GM21390 (cell line): Measurements from ENCODE around the gene SMC4.
"Not testable (repeated sequence)": the region's sequence is repeated elsewhere in the genome, so short reads cannot be mapped to it uniquely, and the experiment has no call there.

ENCODE experiments used
- ATAC-seq: cut with Tn5 transposase; IDR thresholded peaks from one replicate; pipeline ENCODE4 v1.9.1; 2021; ENCODE audit not compliant: unreplicated experiment

Gene SMC4

GRCh38 chr3:160444411-160444810 lies 45.0 kb downstream of the SMC4 start:
- ATAC-seq: no peak

GRCh38 chr3:160445854-160446253 lies 46.4 kb downstream of the SMC4 start:
- no peak for ATAC-seq

- no peak for ATAC-seq
Measured at GRCh38 chr3:160446522-160447056, 47.1 kb downstream of the SMC4 start.

GRCh38 chr3:160447544-160447943 lies 48.1 kb downstream of the SMC4 start:
- ATAC-seq: no peak

- peak; percentile 44 for ATAC-seq
Measured at GRCh38 chr3:160448845-160449635, 49.6 kb downstream of the SMC4 start.

- ATAC-seq: peak; percentile 95
Measured at GRCh38 chr3:160449636-160450598, 50.5 kb downstream of the SMC4 start, which contains the start of gene TRIM59. Gene TRIM59, minus strand, starts transcription at chr3:160449786. Its CDS starts 10,603 bp downstream, at chr3:160439183.

GRCh38 chr3:160450846-160451245 lies 51.4 kb downstream of the SMC4 start:
- ATAC-seq: no peak

- no peak for ATAC-seq
Measured at GRCh38 chr3:160451602-160452001, 52.2 kb downstream of the SMC4 start.

- ATAC-seq: not testable (repeated sequence)
Measured at GRCh38 chr3:160452251-160452650, 52.8 kb downstream of the SMC4 start.

GRCh38 chr3:160454995-160455394 lies 55.5 kb downstream of the SMC4 start:
- no peak for ATAC-seq

- no peak for ATAC-seq
Measured at GRCh38 chr3:160455846-160456245, 56.4 kb downstream of the SMC4 start.

GRCh38 chr3:160458151-160458550 lies 58.7 kb downstream of the SMC4 start:
- no peak for ATAC-seq

GRCh38 chr3:160459450-160459970 lies 60.1 kb downstream of the SMC4 start:
- no peak for ATAC-seq

- ATAC-seq: no peak
Measured at GRCh38 chr3:160460033-160460432, 60.6 kb downstream of the SMC4 start.

GRCh38 chr3:160464321-160464720 lies 64.9 kb downstream of the SMC4 start:
- ATAC-seq: no peak

- ATAC-seq: no peak
Measured at GRCh38 chr3:160464971-160465370, 65.5 kb downstream of the SMC4 start.

- ATAC-seq: no peak
Measured at GRCh38 chr3:160470181-160470580, 70.7 kb downstream of the SMC4 start.

GRCh38 chr3:160471892-160472291 lies 72.4 kb downstream of the SMC4 start:
- ATAC-seq: no peak

- ATAC-seq: peak; percentile 58
Measured at GRCh38 chr3:160472344-160472743, 72.9 kb downstream of the SMC4 start.

- no peak for ATAC-seq
Measured at GRCh38 chr3:160473221-160473620, 73.8 kb downstream of the SMC4 start.

GRCh38 chr3:160473978-160474377 lies 74.5 kb downstream of the SMC4 start:
- no peak for ATAC-seq
